Endothelial cell of hepatic sinusoid (primary cell): ENCODE measurements around the gene ZIC5.

Experiments used
- in situ Hi-C: cut with HindIII; loops from 2 replicates; pipeline ENCODE4 v1.10.0; 2017; ENCODE audit warnings: low sequenced_read_pairs

Gene ZIC5

GRCh38 chr13:99941911-99942310 lies 29.7 kb downstream of the ZIC5 start:
- in situ Hi-C loops = no loop called here

DNA sequence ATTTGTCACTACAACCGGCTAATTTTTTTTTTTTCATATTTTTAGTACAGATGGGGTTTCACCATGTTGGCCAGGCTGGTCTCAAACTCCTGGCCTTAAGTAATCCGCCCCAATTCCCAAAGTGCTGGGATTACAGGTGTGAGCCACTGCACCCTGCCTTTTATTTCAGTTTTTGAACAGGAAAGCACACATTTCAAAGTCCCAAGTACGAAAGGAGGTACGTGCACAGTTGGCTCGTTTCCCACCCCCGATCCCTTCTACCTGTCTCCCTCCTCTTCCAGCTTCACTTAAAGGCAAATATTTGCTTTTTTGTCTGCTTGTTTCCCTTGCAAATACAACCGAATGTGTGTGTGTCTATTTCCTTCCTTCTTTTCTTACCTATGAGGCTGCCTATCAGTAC lies 30.5 kb downstream of the ZIC5 start:
- in situ Hi-C loops = no loop called here

- in situ Hi-C loops = no loop called here
Observed at GRCh38 chr13:99938635-99939034, 32.9 kb downstream of the ZIC5 start.

- in situ Hi-C loops = no loop called here
Observed at GRCh38 chr13:99935772-99936171, 35.8 kb downstream of the ZIC5 start.

- in situ Hi-C loops = no loop called here
Observed at GRCh38 chr13:99932912-99933311, 38.7 kb downstream of the ZIC5 start.

DNA sequence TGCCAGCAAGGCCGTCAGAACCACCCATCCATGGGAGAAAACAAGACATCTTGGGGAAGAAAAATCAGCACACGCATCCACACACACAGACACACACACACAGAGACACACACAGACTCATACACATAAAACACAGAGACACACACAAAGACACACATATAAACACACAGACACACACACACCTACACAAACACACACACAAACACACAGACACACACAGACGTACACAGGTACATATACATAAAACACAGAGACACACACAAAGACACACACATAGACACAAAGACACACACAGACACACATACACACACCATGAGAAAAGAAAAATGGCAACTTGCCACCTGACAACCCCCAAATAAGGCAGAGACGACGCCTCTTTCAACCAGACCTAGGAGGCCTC lies 40.6 kb downstream of the ZIC5 start:
- in situ Hi-C loops = no loop called here

DNA sequence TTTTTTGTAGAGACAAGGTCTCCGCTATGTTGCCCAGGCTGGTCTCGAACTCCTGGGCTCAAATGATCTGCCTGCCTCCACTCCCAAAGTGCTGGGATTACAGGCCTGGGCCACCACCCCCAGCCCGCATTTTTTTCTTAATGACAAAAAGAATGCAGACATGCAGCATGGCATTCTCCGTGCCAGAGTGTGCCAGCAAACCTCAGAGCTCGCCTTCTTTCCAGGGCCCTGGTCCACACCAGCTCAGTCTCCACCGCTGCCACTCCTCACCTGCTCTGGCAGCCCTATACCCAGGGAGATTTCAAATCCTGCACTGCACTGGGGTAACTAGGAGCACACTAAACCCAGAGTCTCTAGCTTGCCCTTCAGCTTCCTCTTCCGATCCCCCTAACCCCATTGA lies 41.7 kb downstream of the ZIC5 start:
- in situ Hi-C loops = no loop called here

DNA sequence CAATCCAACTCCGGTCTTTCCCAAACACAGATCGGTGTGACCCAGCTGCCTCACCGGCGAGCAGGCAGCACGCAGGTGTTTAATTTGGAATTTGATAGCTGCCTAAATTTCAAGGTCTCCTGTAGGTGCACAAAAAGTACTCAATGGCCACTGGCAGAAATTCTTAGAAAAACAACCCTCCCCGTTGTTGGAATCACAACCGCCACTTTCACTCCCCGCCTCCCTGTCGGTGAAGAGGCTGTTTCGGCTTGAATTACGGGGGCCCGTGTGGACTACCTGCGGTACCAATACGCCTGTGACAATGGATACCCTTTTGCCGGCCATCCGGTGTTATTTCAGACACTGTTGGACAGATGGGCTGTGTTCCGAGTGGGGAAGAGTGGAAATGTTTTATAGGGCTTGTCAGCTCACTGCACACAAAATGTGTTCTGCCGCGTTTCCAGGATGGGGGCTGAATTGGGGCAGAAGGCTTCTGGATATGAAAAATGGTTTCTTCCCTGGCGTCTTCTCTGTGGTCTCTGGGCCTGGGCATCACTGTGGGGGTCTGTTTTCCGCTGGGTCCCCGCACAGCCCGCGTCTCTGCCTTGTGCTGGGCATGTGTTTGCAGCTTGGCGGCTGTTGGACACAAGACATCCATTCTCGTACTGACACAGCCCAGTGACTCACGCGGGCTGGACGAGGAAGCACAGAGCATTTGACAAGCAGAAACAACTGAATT lies 45.4 kb downstream of the ZIC5 start:
- in situ Hi-C loops = no loop called here

DNA sequence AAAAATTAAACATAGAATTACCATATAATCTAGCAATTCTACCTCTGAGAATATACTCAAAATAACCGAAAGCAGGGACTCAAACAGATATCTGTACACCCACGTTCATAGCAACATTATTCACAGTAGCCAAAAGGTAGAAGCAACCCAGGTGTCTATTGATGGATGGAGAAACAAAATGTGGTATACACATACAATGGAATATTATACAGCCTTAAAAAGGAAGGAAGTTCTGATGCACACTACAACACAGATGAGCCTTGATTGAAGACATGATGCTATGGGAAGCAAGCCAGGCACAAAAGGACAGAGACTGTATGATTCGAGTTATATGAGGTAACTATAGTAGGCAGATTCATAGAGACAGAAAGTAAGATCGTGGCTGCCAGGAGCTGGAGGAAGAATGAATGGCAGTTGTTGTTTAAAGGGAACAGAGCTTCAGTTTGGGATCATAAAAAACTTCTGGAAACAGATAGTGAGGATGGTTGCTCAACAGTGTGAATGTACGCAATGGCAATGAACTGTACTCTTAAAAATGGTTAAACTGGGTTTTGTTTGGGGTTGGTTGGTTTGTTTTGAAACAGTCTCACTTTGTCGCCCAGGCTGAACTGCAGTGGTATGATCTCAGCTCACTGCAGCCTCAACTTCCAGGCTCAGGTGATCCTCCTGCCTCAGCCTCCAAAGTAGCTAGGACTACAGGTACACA lies 47.5 kb downstream of the ZIC5 start:
- in situ Hi-C loops = loop anchor here (5.0 kb wide), 1 partner anchor 313 kb away; no protein-coding TSS in a partner anchor

GRCh38 chr13:99922631-99923404 lies 48.7 kb downstream of the ZIC5 start:
- in situ Hi-C loops = loop anchor here (5.0 kb wide), 1 partner anchor 314 kb away; no protein-coding TSS in a partner anchor

DNA sequence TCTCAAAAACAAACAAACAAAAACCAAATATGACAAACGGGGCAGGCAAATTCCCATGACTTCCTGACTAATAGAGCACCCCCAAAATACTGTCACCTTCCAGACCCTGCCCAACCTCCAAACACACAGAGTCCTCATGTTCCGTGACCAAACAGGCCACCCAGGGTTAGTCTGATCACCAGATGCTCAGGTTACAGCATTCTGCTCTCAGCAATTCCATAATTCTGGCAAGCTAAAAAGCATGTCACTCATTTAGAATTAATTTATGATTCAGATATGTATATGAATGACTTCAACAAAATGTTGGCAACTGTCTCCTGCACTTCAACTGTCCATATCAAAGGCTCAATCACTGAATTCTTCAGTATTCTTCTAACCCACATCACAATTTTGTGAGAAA lies 52.4 kb downstream of the ZIC5 start:
- in situ Hi-C loops = no loop called here

GRCh38 chr13:99916366-99917103 lies 55.0 kb downstream of the ZIC5 start:
- in situ Hi-C loops = no loop called here

GRCh38 chr13:99913167-99913566 lies 58.4 kb downstream of the ZIC5 start:
- in situ Hi-C loops = no loop called here
